H7 (cell line): ENCODE data around the gene GSG1L2. TPM values are rescaled to one million over a fixed set of nuclear protein-coding genes. Genes with fewer than 3 reads are reported as not detected.
A peak's percentile ranks its signal among the peaks of the same experiment; 100 is the strongest.

Experiments used
- DNase-seq: peaks from one replicate; pipeline ENCODE4 v3.0.0; 2012
- H3K27me3 ChIP-seq: 2 replicates; pipeline ENCODE4 v1.6.0; 2011; ENCODE audit warnings: mild to moderate bottlenecking, low read length; ENCODE audit not compliant: control insufficient read depth, insufficient read depth
- H3K36me3 ChIP-seq: replicated peaks from 2 replicates; pipeline ENCODE4 v1.5.1; 2011; ENCODE audit warnings: low read length; ENCODE audit not compliant: control insufficient read depth, insufficient read depth
- H3K4me3 ChIP-seq: 2 replicates; pipeline ENCODE4 v1.5.1; 2011; ENCODE audit warnings: low read depth, mild to moderate bottlenecking, control low read depth, low read length, moderate library complexity; ENCODE audit not compliant: insufficient read depth
- total RNA-seq: library from RNA; depleted of rRNA; stranded (reverse); fragments of >200 nt; shearing (Covaris generic); gene quantifications from 2 replicates; pipeline ENCODE4 v1.2.3, GENCODE V29; 2014; rRNA removed

The GSG1L2 gene
- total RNA-seq, result not detected in 2 replicates

DNA sequence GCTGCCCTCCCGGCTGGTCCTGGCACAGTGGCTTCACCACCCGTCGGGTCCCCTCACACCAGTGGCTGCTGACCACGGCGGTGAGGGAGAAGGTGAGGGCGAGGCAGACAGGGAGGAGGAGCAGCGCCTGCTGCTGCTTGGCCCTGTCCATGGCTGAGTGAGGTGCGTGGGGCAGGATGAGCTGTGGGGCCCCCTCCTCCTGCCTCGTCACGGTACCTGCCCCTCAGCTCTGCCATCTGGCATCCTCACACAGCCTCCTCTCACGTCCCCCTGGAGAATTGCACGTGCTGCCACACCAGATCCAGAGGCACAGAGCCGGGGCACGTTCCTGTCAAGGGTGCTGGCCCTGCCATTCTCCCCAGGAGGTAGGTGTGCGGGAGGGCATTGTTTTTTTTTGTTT is at the start of gene GSG1L2:
GSG1L2 (minus strand) TSS at position 159 of the 400 bp plus-strand sequence; CDS start at position 151, 8 bp downstream.
- no peak for DNase-seq
- H3K36me3 ChIP-seq, result no peaks in the 10 kb centered on the region
- no peak within 1 kb of the TSS for H3K4me3 ChIP-seq
- H3K27me3 ChIP-seq, result no peaks in the 10 kb centered on the region

DNA sequence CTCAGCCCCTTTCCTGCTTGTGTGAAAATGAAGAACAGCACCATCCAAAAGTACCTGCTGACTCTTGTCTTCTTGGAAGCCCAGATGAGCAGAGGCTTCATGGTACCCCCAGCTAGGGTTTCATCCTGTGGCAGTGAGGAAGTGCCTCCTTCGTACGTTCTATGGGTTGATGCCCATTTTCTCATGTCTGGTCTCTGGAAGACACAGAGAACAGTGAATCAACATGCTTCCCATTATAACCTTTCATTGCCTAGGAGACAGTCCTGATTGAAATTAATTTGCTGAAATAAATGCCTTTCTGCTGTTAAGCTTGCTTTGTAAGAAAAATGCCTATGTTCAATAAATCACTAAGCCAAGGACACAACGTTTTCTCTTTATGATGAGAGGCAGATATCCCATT is 46.7 kb upstream of the GSG1L2 start:
- Histone ChIP-seq H3K4me3 (no peak overlapping the region), H3K36me3 (no peaks in the 10 kb centered on the region), H3K27me3 (no peaks in the 10 kb centered on the region)
- no peak for DNase-seq

DNA sequence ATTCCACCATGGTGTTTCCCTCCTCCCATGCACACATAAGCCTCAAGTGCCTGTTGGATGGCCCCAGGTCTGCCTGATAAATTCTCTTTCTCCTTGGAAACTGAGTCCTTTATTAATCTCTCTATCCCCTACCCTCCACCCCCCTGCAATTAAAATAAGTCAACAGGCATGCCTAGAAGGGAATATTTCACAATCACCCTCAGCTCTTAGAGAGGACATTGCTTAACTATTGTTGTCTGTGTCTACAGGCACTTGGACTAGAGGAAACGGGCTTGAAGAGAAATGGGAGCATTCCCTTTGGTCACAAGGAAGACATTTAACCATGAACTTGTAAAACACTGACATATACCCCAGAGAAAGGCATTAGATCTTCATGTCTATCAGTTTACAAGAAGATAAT is 43.7 kb upstream of the GSG1L2 start:
- Histone ChIP-seq H3K4me3 (no peak overlapping the region), H3K36me3 (no peaks in the 10 kb centered on the region), H3K27me3 (no peaks in the 10 kb centered on the region)
- DNase-seq, result no peak

DNA sequence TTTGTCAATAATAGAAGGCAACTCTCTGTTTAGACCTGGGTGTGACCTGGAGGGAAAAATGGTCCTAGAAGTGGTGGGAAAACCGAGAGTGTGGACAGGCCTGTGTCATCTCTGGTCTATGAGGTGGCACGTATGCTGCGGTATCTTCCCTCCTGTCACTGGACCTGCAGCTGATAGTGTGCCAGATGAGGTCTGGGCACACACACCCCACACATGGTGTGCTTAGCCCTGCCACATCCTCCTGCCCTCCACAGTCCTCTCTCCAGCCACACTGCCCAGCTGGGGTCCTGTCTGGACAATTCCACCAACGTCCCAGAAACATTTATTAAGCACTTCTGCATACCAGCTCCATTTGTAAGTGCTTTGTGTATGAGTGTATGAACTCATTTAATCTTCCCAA is 41.1 kb upstream of the GSG1L2 start:
- Histone ChIP-seq H3K4me3 (no peak overlapping the region), H3K36me3 (no peaks in the 10 kb centered on the region), H3K27me3 (no peaks in the 10 kb centered on the region)
- DNase-seq, result no peak

DNA sequence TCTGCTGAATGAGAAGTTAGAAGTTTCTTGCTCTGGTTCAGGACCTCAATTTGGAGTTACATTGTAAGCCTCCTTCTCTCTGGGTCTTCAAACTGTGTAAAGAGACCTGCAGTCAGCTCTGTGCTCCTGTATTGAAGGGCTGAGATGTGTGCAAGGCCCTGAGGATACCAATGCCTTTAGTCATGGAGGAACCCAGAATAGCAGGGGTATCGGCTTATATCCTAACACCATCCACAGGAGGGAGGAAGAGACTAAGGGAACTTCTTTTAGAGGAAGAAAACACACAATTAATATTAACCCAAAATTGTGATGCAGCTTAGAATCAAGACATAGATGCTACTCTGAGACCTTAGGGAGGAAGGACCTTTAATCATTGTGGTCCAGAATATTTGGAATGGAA is 40.3 kb upstream of the GSG1L2 start:
- H3K4me3 ChIP-seq, result no peak overlapping the region
- H3K36me3 ChIP-seq, result no peaks in the 10 kb centered on the region
- H3K27me3 ChIP-seq, result no peaks in the 10 kb centered on the region
- DNase-seq, result no peak

DNA sequence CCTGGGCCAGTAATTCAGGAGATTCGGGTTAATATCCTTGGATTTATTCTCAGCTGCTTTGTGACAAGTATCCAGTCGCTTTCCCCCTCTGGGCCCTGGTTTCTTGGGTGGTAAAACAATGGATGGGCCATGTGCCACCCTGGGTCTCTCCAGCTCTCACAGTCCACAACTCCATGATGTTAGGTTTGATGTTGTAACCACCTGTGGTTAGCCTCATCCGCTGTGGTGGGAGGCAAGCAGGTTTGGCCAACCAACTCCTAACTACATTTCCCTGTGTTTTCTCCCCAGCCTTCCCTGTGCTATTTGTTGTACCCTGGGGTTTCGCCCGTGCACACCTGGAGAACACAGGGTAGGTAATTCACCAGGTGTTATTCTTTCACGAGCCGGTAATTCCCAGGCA is 39.0 kb upstream of the GSG1L2 start:
- no peak for DNase-seq
- H3K4me3 ChIP-seq, result no peak overlapping the region
- H3K27me3 ChIP-seq, result no peaks in the 10 kb centered on the region
- no peaks in the 10 kb centered on the region for H3K36me3 ChIP-seq

DNA sequence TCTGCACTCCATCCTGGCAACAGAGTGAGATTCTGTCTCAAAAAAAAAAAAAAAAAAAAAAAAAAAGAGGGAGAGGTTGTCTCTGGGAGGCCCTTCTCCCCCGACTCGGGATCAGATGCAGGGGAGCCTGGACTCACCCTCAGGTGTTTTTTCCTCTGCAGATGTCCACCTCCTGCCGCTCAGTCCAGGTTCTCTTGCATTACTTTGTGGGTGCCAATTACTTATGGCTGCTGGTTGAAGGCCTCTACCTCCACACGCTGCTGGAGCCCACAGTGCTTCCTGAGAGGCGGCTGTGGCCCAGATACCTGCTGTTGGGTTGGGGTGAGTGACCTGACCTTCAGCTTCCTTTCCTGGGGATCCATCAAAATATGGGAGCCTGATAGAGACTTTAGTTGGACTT is 37.9 kb upstream of the GSG1L2 start:
- DNase-seq, result no peak

DNA sequence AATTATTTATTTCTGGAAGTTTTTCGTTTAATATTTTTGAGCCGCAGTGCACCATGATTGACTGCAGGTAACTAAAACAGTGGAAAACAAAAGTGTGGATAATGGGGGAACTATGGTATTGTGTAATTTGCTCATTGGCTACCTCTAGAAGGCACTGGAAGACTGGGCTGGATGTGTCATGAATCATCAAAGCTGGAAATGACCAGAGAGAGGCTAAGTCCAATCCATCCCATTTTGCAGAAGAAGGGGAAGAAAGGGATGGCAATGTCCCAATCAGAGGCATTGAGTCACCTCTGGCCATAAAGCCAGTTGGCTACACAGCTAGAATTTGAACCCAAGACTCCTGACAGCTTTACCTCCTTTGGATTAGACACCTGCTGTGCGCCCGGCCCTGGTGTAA is 33.2 kb upstream of the GSG1L2 start:
- no peak for DNase-seq
- Histone ChIP-seq H3K27me3 (no peaks in the 10 kb centered on the region), H3K4me3 (no peak overlapping the region)

More for the DNA sequence above, 37.9 kb upstream of the GSG1L2 start:
- H3K27me3 ChIP-seq, result no peaks in the 10 kb centered on the region
- H3K36me3 ChIP-seq, result no peaks in the 10 kb centered on the region
- H3K4me3 ChIP-seq, result no peak overlapping the region

DNA sequence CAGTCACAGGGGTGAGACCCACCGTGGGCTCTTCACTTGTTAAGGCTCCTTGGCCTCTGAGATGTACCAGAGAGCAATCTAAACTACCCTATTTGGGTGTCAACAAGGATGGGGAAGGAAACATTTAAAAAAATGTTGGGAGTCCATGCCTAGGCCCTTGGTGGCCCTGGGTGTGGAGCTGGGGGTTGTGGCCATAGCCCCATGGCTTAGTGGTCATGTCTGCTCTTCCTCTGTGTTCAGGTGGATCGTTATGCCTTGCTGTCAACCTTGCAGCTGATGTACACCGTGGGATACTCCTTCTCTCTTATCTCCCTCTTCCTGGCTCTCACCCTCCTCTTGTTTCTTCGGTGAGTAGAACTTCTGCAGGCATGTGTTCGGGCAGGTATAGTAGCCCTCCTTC is 32.4 kb upstream of the GSG1L2 start:
- H3K4me3 ChIP-seq, result no peak overlapping the region
- no peaks in the 10 kb centered on the region for H3K36me3 ChIP-seq
- no peaks in the 10 kb centered on the region for H3K27me3 ChIP-seq
- no peak for DNase-seq

More for the DNA sequence above, 33.2 kb upstream of the GSG1L2 start:
- no peaks in the 10 kb centered on the region for H3K36me3 ChIP-seq

DNA sequence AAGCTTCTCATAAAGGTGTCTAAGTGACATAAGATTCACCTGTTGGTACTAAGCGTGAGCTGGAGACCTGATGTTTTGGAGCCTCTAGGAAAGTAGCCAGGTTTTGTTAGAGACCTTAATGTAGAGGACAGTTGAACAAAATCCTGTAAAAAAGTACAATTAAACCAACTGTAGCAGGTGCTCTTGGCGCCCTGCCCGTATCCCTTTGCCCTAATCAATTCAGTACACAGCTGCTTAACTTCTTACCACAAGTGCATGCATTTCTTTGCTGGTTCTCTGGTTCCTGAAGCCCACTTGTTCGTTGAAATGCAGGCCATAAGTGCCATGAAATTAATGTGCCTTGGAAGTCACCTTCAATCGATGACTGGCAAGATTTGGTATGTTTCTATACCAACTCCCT is 28.3 kb upstream of the GSG1L2 start:
- Histone ChIP-seq H3K27me3 (no peaks in the 10 kb centered on the region), H3K4me3 (no peak overlapping the region), H3K36me3 (no peaks in the 10 kb centered on the region)
- no peak for DNase-seq

DNA sequence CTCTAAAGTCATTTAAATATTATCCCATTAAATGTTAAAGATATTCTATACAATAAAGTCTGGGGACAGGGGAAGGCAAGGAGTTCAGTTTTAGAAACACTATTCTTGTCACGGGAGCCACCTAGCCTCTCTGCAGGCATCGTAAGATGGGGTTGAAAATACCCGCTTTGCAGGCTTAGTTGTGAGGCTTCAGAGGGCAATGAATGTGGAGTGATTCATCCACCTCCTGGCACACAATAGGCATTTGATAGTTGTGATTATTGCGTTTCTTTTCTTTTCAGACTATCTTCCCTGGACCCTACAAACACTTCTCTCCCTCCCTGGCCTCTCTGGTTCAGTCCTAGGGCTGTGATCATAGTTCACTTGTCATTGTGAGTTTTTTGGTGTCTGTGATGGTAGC is 23.4 kb upstream of the GSG1L2 start:
- Histone ChIP-seq H3K36me3 (no peaks in the 10 kb centered on the region), H3K4me3 (no peak overlapping the region), H3K27me3 (no peaks in the 10 kb centered on the region)
- no peak for DNase-seq

DNA sequence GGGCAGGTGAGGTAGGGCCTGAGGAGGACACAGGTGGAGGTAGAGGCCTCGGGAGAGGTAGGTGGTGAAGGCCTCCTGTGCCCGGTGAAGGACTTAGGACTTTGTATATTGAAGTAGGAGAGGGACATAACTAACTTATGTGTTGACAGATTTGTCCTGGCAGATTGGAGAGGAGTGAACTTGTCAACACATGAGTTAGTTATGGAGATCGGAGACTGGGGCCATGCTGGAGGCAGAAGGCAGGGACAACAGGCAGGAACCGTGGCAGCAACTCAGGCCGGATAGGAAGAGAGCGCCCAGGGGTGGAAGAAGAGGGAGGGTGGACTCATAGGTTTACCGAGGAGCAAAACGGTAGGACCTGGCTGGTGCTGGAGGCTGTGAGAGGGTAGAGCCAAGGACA is 22.3 kb upstream of the GSG1L2 start:
- DNase-seq, result no peak
- Histone ChIP-seq H3K36me3 (no peaks in the 10 kb centered on the region), H3K4me3 (no peak overlapping the region), H3K27me3 (no peaks in the 10 kb centered on the region; the same call in 1 of the 2 replicates)

DNA sequence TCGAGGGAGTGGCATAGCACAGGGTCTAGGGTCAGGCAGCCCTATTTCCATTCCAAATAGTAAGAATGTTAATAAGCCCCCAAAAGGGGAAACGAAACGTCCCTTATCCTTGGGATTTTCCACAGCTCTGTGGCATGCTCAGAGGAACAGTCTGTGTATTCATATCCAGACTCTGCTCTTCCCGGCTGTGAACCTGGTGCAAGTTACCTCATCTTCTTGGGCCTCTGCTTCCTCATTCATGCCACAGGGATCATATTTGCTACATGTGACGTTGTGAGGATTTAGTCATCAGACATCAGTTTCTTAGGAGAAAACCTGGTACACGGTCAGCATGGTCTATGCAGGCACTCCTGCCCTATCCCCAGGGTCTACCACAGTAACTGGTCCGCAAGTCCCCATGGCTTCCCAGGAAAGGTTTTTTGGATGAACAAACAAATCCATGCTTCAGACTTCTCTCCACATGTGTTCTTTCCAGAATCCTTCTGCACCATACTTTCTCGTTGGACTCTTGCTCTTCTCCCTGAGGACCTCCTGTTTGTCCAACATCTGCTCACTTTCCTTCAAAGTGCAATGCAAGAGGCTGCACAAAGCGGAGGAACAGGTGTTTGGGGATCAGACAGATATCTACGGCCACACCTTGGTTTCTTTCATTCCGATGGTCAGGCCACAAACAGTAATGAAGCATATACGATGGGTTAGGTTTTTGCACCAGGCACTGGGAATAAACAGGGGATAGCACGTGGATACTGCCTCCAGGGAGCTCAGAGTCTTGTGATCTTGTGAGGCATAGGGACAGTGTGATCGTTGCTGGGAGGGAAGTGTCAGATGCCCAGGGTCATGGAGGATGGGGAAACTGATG is 21.5 kb upstream of the GSG1L2 start:
- Histone ChIP-seq H3K36me3 (no peaks in the 10 kb centered on the region), H3K27me3 (peaks cover under 1% of the 10 kb centered on the region), H3K4me3 (no peak overlapping the region)
- no peak for DNase-seq

DNA sequence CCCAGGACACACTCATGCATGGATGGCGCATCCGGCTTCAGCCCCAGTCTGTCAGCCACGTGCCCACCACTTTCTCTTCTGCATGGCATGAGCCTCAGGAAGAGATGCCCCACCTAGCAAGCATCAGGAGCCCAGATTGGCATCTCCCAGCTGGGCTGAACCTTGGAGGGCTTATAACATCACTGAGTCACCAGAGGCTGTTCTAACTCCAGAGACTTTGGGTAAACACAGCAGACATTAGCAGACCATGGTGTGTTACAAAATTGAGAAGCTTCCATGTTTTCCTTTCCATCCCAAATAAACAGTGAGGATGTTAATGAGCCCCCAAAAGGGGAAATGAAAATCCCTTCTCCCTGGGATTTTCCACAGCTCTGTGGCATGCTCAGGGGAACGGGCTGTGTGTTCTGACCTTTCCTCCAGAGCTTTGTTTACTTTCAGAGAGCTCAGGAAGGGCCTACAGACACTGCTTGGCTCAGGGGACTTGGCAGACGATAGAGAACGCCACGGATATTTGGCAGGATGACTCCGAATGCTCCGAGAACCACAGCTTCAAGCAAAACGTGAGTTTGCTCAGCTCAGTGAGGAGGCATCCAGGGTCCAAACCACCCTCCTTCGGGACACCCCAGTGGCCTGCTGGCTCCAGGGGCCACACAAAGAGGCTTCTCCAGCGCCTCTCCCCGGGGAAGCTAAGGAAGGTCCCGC is 20.3 kb upstream of the GSG1L2 start:
- peaks cover 5% of the 10 kb centered on the region for H3K27me3 ChIP-seq
- H3K4me3 ChIP-seq, result no peak overlapping the region
- no peaks in the 10 kb centered on the region for H3K36me3 ChIP-seq
- DNase-seq, result no peak

DNA sequence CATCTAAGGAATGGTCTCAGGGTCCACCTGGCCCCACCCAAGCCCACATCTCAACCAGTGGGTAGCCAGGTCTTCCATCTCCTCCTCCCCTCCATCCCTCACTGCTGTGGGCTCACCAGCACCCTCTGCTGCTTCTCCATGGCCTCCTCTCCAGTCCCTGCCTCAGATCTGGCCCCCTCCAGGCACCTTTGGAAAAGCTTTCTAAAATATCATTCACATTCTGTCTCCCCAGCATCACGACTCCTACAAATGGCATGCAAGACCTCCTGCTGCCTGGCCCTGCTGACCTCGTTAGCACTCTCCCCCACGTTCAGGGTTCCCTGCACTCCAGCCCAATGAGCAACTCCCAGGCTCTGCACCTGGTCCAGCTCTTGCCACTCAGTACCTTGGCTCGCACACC is 17.6 kb upstream of the GSG1L2 start:
- Histone ChIP-seq H3K36me3 (no peaks in the 10 kb centered on the region), H3K27me3 (peaks cover 5% of the 10 kb centered on the region), H3K4me3 (no peak overlapping the region)
- DNase-seq, result peak; percentile 66
